ENCODE measurements around the gene TBXAS1. TPM values are rescaled to one million over a fixed set of nuclear protein-coding genes. Genes with fewer than 3 reads are reported as not detected.

TBXAS1 gene
- total RNA-seq, 1 experiment from 2014 or later, result 2.3 TPM

DNA sequence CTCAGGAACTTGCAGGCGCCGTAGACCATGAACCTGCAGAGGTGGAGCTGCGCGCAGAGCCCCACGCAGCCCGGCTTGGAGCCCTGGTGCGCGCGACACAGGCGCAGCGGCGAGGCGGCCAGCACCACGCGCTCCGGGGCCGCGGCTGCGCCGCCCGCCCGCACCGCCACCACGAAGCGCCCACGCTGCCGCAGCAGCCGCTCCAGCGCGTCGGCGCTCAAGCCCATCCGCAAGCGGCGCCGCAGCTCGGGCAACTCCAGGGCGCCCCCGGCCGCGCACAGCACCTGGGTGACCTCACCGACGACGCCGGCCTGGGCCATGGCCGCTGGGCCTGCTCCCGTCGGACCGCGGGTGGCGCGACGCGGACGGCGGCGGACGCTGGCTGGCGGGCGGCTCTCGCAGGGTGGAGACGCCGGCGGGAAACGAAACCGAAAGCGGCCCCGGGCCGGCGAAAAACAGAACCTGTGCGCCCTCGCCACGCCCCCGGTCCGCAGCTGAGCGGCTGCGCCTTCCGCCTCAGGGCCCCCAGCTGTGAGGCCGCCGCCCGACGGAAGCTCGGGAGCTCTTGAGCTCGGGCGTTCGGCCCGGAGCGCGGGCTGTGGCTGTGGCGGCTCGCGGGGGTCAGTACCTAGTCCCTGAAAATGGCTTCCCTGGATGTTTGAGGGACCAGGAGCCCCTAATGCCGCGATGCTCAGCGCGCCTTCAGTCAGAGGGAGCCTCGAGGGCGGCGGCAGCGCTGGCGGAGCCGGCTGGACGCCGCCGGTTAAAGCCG is 233.7 kb downstream of the TBXAS1 start, which contains the start of gene PARP12 (continued):
- TF ChIP-seq, protein P1, sequence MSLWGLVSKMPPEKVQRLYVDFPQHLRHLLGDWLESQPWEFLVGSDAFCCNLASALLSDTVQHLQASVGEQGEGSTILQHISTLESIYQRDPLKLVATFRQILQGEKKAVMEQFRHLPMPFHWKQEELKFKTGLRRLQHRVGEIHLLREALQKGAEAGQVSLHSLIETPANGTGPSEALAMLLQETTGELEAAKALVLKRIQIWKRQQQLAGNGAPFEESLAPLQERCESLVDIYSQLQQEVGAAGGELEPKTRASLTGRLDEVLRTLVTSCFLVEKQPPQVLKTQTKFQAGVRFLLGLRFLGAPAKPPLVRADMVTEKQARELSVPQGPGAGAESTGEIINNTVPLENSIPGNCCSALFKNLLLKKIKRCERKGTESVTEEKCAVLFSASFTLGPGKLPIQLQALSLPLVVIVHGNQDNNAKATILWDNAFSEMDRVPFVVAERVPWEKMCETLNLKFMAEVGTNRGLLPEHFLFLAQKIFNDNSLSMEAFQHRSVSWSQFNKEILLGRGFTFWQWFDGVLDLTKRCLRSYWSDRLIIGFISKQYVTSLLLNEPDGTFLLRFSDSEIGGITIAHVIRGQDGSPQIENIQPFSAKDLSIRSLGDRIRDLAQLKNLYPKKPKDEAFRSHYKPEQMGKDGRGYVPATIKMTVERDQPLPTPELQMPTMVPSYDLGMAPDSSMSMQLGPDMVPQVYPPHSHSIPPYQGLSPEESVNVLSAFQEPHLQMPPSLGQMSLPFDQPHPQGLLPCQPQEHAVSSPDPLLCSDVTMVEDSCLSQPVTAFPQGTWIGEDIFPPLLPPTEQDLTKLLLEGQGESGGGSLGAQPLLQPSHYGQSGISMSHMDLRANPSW (CRISPR knock-in tag; conservative IDR thresholded peaks at IDR 0.05; ENCODE audit: low read depth), result no peak
- TF ChIP-seq NFATC4 (CRISPR knock-in tag; IDR thresholded peaks at IDR 0.05) (no peak), ATF1 (CRISPR knock-in tag; IDR thresholded peaks at IDR 0.05) (no peak), ZNF263 (CRISPR knock-in tag; IDR thresholded peaks at IDR 0.05; ENCODE audit: low read depth) (no peak), ZNF121 (CRISPR knock-in tag; IDR thresholded peaks at IDR 0.05) (no peak), FOXP1 (CRISPR knock-in tag; IDR thresholded peaks at IDR 0.05; ENCODE audit: borderline replicate concordance) (peak; percentile 84; the same call in 1 of the 2 replicates), KAT7 (CRISPR knock-in tag; IDR thresholded peaks at IDR 0.05; ENCODE audit: borderline replicate concordance) (0 out of 2 replicates have a peak, but pooled peaks have one; percentile 34), PRRX2 (CRISPR knock-in tag; IDR thresholded peaks at IDR 0.05) (0 out of 2 replicates have a peak, but pooled peaks have one; percentile 66), GTF2I (CRISPR knock-in tag; conservative IDR thresholded peaks at IDR 0.05) (no peak), ZNF232 (CRISPR knock-in tag; IDR thresholded peaks at IDR 0.05) (no peak), NR3C1 (CRISPR knock-in tag; conservative IDR thresholded peaks at IDR 0.05; ENCODE audit: low read depth) (no peak)
- TF ChIP-seq, protein P2, sequence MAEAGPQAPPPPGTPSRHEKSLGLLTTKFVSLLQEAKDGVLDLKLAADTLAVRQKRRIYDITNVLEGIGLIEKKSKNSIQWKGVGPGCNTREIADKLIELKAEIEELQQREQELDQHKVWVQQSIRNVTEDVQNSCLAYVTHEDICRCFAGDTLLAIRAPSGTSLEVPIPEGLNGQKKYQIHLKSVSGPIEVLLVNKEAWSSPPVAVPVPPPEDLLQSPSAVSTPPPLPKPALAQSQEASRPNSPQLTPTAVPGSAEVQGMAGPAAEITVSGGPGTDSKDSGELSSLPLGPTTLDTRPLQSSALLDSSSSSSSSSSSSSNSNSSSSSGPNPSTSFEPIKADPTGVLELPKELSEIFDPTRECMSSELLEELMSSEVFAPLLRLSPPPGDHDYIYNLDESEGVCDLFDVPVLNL (CRISPR knock-in tag; IDR thresholded peaks at IDR 0.05; ENCODE audit: borderline replicate concordance, low read depth), result no peak
- TF ChIP-seq, protein P3, sequence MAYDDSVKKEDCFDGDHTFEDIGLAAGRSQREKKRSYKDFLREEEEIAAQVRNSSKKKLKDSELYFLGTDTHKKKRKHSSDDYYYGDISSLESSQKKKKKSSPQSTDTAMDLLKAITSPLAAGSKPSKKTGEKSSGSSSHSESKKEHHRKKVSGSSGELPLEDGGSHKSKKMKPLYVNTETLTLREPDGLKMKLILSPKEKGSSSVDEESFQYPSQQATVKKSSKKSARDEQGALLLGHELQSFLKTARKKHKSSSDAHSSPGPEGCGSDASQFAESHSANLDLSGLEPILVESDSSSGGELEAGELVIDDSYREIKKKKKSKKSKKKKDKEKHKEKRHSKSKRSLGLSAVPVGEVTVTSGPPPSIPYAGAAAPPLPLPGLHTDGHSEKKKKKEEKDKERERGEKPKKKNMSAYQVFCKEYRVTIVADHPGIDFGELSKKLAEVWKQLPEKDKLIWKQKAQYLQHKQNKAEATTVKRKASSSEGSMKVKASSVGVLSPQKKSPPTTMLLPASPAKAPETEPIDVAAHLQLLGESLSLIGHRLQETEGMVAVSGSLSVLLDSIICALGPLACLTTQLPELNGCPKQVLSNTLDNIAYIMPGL (CRISPR knock-in tag; IDR thresholded peaks at IDR 0.05), result peak; percentile 74
- TF ChIP-seq, protein P4, sequence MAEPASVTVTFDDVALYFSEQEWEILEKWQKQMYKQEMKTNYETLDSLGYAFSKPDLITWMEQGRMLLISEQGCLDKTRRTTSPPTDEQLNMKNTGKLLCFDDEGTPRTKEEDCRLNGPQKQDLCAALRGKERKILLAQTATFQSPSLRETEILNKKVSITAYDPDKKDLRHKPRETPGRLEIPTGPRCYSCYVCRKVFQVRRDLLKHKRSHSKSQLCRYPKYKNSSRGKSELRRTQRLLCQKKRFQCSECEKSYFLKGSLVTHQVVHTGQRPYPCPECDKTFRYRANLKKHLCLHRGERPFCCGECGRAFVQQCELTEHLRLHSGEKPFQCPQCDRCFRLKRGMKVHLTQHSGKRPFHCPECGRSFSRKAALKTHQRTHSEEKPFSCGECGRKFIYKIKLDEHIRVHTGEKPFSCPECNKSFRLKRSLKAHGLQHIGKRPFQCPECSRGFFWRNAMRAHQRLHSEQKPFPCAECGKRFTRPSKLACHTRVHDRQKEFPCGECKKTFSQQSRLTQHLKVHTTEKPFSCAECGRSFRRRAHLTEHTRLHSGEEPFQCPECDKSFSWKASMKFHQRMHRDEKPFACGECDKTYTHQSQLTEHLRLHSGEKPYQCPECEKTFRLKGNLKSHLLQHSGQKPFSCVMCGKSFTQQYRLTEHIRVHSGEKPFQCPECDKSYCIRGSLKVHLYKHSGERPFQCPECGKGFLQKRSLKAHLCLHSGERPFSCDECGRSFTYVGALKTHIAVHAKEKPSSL (CRISPR knock-in tag; conservative IDR thresholded peaks at IDR 0.05), result no peak

DNA sequence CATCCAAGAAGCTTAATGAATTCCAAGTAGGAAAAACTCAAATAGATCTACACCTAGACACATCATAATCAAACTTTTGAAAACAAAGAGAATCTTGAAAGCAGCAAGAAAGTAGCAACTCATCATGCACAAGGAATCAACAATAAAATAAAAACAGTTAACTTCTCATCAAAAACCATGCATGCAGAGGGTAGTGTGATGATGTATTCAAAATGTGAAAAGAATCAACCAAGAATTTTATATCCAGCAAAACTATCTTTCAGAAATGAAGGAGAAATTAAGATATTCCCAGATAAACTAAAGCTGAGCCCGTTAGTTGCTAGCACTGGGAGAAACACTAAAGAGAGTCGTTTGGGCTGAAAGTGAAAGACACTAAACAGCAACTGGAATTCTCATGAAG is 238.0 kb downstream of the TBXAS1 start:
- H3K4me3 Mint-ChIP-seq, result no peak overlapping the region
- ChIA-PET CTCF (no interaction called here), POLR2A (no interaction called here)
- H3K4me1 Mint-ChIP-seq, result peaks cover 7% of the 10 kb centered on the region; the same call in 1 of the 2 replicates
- H3K27me3 Mint-ChIP-seq (ENCODE audit: low read depth), result peaks cover 25% of the 10 kb centered on the region
- peaks cover 14% of the 10 kb centered on the region for H3K36me3 Mint-ChIP-seq
- H3K27ac Mint-ChIP-seq, result no peak overlapping the region
- no peak for DNase-seq (ENCODE audit: low spot score)
- H3K9me3 Mint-ChIP-seq, result peaks cover 28% of the 10 kb centered on the region
- ATAC-seq, result no peak
- TF ChIP-seq ZBTB21 (CRISPR knock-in tag; IDR thresholded peaks at IDR 0.05; ENCODE audit: borderline replicate concordance) (no peak), ZNF317 (CRISPR knock-in tag; IDR thresholded peaks at IDR 0.05; ENCODE audit: borderline replicate concordance, low read depth) (no peak), FOXP1 (CRISPR knock-in tag; IDR thresholded peaks at IDR 0.05; ENCODE audit: borderline replicate concordance) (no peak), RORB (CRISPR knock-in tag; IDR thresholded peaks at IDR 0.05) (no peak), ZNF263 (CRISPR knock-in tag; IDR thresholded peaks at IDR 0.05; ENCODE audit: low read depth) (no peak), CREB1 (CRISPR knock-in tag; IDR thresholded peaks at IDR 0.05) (no peak), ZNF396 (CRISPR knock-in tag; IDR thresholded peaks at IDR 0.05; ENCODE audit: borderline replicate concordance) (no peak), TP53 (CRISPR knock-in tag; IDR thresholded peaks at IDR 0.05) (no peak)
- TF ChIP-seq, protein P5, sequence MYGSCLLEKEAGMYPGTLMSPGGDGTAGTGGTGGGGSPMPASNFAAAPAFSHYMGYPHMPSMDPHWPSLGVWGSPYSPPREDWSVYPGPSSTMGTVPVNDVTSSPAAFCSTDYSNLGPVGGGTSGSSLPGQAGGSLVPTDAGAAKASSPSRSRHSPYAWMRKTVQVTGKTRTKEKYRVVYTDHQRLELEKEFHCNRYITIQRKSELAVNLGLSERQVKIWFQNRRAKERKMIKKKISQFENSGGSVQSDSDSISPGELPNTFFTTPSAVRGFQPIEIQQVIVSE (CRISPR knock-in tag; IDR thresholded peaks at IDR 0.05; ENCODE audit: borderline replicate concordance), result no peak
- TF ChIP-seq, protein P6, sequence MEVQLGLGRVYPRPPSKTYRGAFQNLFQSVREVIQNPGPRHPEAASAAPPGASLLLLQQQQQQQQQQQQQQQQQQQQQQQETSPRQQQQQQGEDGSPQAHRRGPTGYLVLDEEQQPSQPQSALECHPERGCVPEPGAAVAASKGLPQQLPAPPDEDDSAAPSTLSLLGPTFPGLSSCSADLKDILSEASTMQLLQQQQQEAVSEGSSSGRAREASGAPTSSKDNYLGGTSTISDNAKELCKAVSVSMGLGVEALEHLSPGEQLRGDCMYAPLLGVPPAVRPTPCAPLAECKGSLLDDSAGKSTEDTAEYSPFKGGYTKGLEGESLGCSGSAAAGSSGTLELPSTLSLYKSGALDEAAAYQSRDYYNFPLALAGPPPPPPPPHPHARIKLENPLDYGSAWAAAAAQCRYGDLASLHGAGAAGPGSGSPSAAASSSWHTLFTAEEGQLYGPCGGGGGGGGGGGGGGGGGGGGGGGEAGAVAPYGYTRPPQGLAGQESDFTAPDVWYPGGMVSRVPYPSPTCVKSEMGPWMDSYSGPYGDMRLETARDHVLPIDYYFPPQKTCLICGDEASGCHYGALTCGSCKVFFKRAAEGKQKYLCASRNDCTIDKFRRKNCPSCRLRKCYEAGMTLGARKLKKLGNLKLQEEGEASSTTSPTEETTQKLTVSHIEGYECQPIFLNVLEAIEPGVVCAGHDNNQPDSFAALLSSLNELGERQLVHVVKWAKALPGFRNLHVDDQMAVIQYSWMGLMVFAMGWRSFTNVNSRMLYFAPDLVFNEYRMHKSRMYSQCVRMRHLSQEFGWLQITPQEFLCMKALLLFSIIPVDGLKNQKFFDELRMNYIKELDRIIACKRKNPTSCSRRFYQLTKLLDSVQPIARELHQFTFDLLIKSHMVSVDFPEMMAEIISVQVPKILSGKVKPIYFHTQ (CRISPR knock-in tag; IDR thresholded peaks at IDR 0.05), result no peak
- TF ChIP-seq, protein P7, sequence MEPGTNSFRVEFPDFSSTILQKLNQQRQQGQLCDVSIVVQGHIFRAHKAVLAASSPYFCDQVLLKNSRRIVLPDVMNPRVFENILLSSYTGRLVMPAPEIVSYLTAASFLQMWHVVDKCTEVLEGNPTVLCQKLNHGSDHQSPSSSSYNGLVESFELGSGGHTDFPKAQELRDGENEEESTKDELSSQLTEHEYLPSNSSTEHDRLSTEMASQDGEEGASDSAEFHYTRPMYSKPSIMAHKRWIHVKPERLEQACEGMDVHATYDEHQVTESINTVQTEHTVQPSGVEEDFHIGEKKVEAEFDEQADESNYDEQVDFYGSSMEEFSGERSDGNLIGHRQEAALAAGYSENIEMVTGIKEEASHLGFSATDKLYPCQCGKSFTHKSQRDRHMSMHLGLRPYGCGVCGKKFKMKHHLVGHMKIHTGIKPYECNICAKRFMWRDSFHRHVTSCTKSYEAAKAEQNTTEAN (CRISPR knock-in tag; IDR thresholded peaks at IDR 0.05), result no peak

All from WTC11 (cell line).